ENCODE results near the gene RIC8A. TPM values are rescaled to one million over a fixed set of nuclear protein-coding genes. Genes with fewer than 3 reads are reported as not detected.

Gene RIC8A
- total and polyA plus RNA-seq, 9 of the 15 experiments (the other 6 are each of a cell fraction or from before 2014, with no cell fraction given) = 10.7 to 108 (median 72.1) TPM

DNA sequence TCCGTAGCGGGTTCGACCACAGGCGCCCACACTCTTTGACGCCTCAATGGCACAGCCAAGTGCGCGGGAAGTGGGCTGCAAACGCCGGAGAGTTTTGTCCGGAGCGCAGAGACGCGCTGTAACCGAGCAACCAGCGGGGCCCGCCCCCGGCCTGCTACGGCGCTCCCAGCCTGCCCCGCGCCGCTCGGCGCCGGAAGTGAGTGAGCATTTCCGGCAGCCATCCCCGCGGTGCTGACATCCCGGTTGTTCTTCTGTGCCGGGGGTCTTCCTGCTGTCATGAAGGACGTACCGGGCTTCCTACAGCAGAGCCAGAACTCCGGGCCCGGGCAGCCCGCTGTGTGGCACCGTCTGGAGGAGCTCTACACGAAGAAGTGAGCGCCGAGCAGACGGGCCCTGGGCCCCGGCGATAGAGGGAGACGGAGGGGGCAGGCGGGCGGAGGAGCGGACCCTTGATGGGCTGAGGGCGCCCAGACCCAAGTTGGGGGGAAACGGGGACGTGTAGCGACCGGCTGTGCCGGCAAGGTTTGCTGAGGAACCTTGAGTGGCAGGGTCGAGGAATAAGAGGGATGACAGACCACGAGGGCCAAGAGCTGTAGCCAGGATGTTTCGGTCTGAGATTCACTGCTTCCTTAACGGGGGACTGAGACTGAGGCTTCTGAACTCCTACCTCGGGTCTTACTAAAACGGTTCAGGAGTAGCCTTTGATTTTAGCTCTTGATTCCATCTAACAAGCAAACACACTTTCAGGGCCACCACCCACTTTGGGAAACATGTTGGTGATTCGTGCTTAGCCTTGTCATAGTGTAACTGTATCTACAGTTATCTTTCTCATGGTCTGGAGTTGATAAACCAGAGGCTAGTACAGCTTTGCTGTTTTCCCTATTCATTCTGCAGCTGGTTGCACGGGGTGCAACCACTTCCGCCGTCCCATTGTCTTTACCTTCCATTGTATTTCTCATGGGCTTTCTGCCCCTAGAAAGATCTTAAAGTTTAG, 29.6 kb downstream of the RIC8A start, which contains the start of gene PSMD13 (continued):
- TF ChIP-seq XRCC4 (IDR thresholded peaks at IDR 0.05; ENCODE audit: extremely low read depth, insufficient read depth, insufficient read length) (no peak), NCOA2 (IDR thresholded peaks at IDR 0.05; ENCODE audit: partially characterized antibody in 2 of 2) (no peak), ZKSCAN8 (CRISPR knock-in tag; IDR thresholded peaks at IDR 0.05) (no peak), HSF4 (CRISPR knock-in tag; IDR thresholded peaks at IDR 0.05; ENCODE audit: borderline replicate concordance) (no peak), SLC30A9 (CRISPR knock-in tag; IDR thresholded peaks at IDR 0.05) (no peak), ZNF764 (CRISPR knock-in tag; IDR thresholded peaks at IDR 0.05; ENCODE audit: low read depth) (no peak), ZNF699 (CRISPR knock-in tag; IDR thresholded peaks at IDR 0.05; ENCODE audit: insufficient replicate concordance) (no peak), ZFP30 (CRISPR knock-in tag; IDR thresholded peaks at IDR 0.05; ENCODE audit: borderline replicate concordance) (no peak), TRIM28 (IDR thresholded peaks at IDR 0.05) (no peak), FOS (IDR thresholded peaks at IDR 0.05; ENCODE audit: extremely low read depth, insufficient read length) (no peak), SRSF7 (optimal IDR thresholded peaks at IDR 0.05; ENCODE audit: low read depth, low read length) (no peak), ZNF696 (CRISPR knock-in tag; conservative IDR thresholded peaks at IDR 0.05) (no peak), NCOR1 (IDR thresholded peaks at IDR 0.05) (no peak)
- TF ChIP-seq, protein P1, sequence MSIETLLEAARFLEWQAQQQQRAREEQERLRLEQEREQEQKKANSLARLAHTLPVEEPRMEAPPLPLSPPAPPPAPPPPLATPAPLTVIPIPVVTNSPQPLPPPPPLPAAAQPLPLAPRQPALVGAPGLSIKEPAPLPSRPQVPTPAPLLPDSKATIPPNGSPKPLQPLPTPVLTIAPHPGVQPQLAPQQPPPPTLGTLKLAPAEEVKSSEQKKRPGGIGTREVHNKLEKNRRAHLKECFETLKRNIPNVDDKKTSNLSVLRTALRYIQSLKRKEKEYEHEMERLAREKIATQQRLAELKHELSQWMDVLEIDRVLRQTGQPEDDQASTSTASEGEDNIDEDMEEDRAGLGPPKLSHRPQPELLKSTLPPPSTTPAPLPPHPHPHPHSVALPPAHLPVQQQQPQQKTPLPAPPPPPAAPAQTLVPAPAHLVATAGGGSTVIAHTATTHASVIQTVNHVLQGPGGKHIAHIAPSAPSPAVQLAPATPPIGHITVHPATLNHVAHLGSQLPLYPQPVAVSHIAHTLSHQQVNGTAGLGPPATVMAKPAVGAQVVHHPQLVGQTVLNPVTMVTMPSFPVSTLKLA (conservative IDR thresholded peaks at IDR 0.05) = peak; percentile 68 to 79
- TF ChIP-seq, protein P2, sequence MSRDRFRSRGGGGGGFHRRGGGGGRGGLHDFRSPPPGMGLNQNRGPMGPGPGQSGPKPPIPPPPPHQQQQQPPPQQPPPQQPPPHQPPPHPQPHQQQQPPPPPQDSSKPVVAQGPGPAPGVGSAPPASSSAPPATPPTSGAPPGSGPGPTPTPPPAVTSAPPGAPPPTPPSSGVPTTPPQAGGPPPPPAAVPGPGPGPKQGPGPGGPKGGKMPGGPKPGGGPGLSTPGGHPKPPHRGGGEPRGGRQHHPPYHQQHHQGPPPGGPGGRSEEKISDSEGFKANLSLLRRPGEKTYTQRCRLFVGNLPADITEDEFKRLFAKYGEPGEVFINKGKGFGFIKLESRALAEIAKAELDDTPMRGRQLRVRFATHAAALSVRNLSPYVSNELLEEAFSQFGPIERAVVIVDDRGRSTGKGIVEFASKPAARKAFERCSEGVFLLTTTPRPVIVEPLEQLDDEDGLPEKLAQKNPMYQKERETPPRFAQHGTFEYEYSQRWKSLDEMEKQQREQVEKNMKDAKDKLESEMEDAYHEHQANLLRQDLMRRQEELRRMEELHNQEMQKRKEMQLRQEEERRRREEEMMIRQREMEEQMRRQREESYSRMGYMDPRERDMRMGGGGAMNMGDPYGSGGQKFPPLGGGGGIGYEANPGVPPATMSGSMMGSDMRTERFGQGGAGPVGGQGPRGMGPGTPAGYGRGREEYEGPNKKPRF (IDR thresholded peaks at IDR 0.05; ENCODE audit: low read depth, low read length) = no peak
- TF ChIP-seq, protein P3, sequence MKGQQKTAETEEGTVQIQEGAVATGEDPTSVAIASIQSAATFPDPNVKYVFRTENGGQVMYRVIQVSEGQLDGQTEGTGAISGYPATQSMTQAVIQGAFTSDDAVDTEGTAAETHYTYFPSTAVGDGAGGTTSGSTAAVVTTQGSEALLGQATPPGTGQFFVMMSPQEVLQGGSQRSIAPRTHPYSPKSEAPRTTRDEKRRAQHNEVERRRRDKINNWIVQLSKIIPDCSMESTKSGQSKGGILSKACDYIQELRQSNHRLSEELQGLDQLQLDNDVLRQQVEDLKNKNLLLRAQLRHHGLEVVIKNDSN (CRISPR knock-in tag; IDR thresholded peaks at IDR 0.05) = no peak
- TF ChIP-seq, protein P4, sequence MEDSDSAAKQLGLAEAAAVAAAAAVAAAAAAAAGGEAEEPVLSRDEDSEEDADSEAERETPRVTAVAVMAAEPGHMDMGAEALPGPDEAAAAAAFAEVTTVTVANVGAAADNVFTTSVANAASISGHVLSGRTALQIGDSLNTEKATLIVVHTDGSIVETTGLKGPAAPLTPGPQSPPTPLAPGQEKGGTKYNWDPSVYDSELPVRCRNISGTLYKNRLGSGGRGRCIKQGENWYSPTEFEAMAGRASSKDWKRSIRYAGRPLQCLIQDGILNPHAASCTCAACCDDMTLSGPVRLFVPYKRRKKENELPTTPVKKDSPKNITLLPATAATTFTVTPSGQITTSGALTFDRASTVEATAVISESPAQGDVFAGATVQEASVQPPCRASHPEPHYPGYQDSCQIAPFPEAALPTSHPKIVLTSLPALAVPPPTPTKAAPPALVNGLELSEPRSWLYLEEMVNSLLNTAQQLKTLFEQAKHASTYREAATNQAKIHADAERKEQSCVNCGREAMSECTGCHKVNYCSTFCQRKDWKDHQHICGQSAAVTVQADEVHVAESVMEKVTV (CRISPR knock-in tag; IDR thresholded peaks at IDR 0.05) = no peak
- TF ChIP-seq, protein P5, sequence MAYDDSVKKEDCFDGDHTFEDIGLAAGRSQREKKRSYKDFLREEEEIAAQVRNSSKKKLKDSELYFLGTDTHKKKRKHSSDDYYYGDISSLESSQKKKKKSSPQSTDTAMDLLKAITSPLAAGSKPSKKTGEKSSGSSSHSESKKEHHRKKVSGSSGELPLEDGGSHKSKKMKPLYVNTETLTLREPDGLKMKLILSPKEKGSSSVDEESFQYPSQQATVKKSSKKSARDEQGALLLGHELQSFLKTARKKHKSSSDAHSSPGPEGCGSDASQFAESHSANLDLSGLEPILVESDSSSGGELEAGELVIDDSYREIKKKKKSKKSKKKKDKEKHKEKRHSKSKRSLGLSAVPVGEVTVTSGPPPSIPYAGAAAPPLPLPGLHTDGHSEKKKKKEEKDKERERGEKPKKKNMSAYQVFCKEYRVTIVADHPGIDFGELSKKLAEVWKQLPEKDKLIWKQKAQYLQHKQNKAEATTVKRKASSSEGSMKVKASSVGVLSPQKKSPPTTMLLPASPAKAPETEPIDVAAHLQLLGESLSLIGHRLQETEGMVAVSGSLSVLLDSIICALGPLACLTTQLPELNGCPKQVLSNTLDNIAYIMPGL (CRISPR knock-in tag; IDR thresholded peaks at IDR 0.05) = no peak
